HepG2 (cell line): Measurements from ENCODE around the gene RHBDD1. TPM values are rescaled to one million over a fixed set of nuclear protein-coding genes. Genes with fewer than 3 reads are reported as not detected.

Experiments used
- KAT8 ChIP-seq: IDR thresholded peaks from 2 replicates; pipeline ENCODE4 v1.6.1; 2016; ENCODE audit warnings: missing genetic modification reagents, missing compliant biosample characterization
- NFYB ChIP-seq: sonication (generic); formaldehyde crosslinking; IDR thresholded peaks from 2 replicates; pipeline ENCODE4 v1.4.0; 2020; ENCODE audit warnings: missing genetic modification reagents
- RBFOX2 ChIP-seq: fragments of 200-400 bp; formaldehyde crosslinking; IDR thresholded peaks from 2 replicates; pipeline ENCODE4 v1.6.1; 2017; ENCODE audit warnings: low read depth, mild to moderate bottlenecking, low read length
- SUZ12 ChIP-seq: fragments of 150-350 bp; IDR thresholded peaks from 2 replicates; pipeline ENCODE4 v1.6.1; 2014; ENCODE audit warnings: low read depth, low read length
- TAF1 ChIP-seq: sonication (generic); formaldehyde crosslinking; IDR thresholded peaks from 2 replicates; pipeline ENCODE4 v1.4.0; 2020; ENCODE audit warnings: missing genetic modification reagents
- TRIM24 ChIP-seq: sonication (generic); formaldehyde crosslinking; IDR thresholded peaks from 2 replicates; pipeline ENCODE4 v1.8.0; 2022; ENCODE audit warnings: mild to moderate bottlenecking, missing genetic modification reagents
- ZIK1 ChIP-seq: sonication (generic); formaldehyde crosslinking; IDR thresholded peaks from 2 replicates; pipeline ENCODE4 v1.5.0; 2020; ENCODE audit warnings: mild to moderate bottlenecking, low read depth, missing genetic modification reagents, borderline replicate concordance
- ZNF337 ChIP-seq: sonication (generic); formaldehyde crosslinking; IDR thresholded peaks from 2 replicates; pipeline ENCODE4 v1.5.1; 2020; ENCODE audit warnings: missing genetic modification reagents, low read depth, mild to moderate bottlenecking, borderline replicate concordance
- ZNF598 ChIP-seq: sonication (generic); formaldehyde crosslinking; IDR thresholded peaks from 2 replicates; pipeline ENCODE4 v1.5.1; 2020; ENCODE audit warnings: mild to moderate bottlenecking, missing genetic modification reagents, borderline replicate concordance
- ZNF724P ChIP-seq: sonication (generic); formaldehyde crosslinking; IDR thresholded peaks from 2 replicates; pipeline ENCODE4 v1.8.0; 2022; ENCODE audit warnings: missing genetic modification reagents, borderline replicate concordance
- ZNF773 ChIP-seq: sonication (generic); formaldehyde crosslinking; IDR thresholded peaks from 2 replicates; pipeline ENCODE4 v1.4.0; 2020; ENCODE audit warnings: missing genetic modification reagents, borderline replicate concordance
- polyA plus RNA-seq, 8 experiments: library from polyadenylated mRNA; depleted of rRNA in 3 of 8; stranded (reverse) in 7 of 8; unstranded in 1 of 8; fragments of >200 nt; fragmentation: Illumina TruSeq in 4 of 8; extraction: Trizol in 4 of 8; gene quantifications; 2 replicates each; pipeline versions ENCODE4 v1.2.1 to v1.2.3, GENCODE V29; 2011 to 2016; ENCODE audit warnings: low read depth in 4 of 8, missing spikeins in 1 of 8, mixed read lengths in 1 of 8; ENCODE audit not compliant: insufficient read depth in 1 of 8
- total RNA-seq, 5 experiments: library from RNA; depleted of rRNA; stranded (reverse); fragments of >200 nt; fragmentation: Illumina TruSeq; extraction: Trizol; gene quantifications; 2 replicates each; pipeline ENCODE4 v1.2.3, GENCODE V29; 2016; ENCODE audit warnings: low read depth in 1 of 5
- TF ChIP-seq, protein P1 (sequence below): sonication (generic); formaldehyde crosslinking; IDR thresholded peaks from 2 replicates; pipeline ENCODE4 v1.4.0; 2020; ENCODE audit warnings: missing genetic modification reagents, borderline replicate concordance
- TF ChIP-seq, protein P2 (sequence below): IDR thresholded peaks from 2 replicates; pipeline ENCODE4 v1.6.1; 2016; ENCODE audit warnings: missing compliant biosample characterization, missing genetic modification reagents, borderline replicate concordance
- TF ChIP-seq, protein P3 (sequence below), 2 experiments: sonication (generic) in 1 of 2; formaldehyde crosslinking in 1 of 2; IDR thresholded peaks; 2 replicates each; pipeline versions ENCODE4 v1.5.1 to v1.6.1; 2011 to 2020; ENCODE audit warnings: borderline replicate concordance in 1 of 2, low read depth in 1 of 2, low read length in 1 of 2, mild to moderate bottlenecking in 1 of 2, missing genetic modification reagents in 1 of 2, moderate library complexity in 1 of 2
- TF ChIP-seq, protein P4 (sequence below): sonication (generic); formaldehyde crosslinking; IDR thresholded peaks from 2 replicates; pipeline ENCODE4 v1.5.0; 2020; ENCODE audit warnings: mild to moderate bottlenecking, missing genetic modification reagents, borderline replicate concordance

RHBDD1 gene
- total and polyA plus RNA-seq, 2 of the 13 experiments (the other 11 are each of a cell fraction or from before 2014, with no cell fraction given) = 8.2 to 9.5 TPM

DNA sequence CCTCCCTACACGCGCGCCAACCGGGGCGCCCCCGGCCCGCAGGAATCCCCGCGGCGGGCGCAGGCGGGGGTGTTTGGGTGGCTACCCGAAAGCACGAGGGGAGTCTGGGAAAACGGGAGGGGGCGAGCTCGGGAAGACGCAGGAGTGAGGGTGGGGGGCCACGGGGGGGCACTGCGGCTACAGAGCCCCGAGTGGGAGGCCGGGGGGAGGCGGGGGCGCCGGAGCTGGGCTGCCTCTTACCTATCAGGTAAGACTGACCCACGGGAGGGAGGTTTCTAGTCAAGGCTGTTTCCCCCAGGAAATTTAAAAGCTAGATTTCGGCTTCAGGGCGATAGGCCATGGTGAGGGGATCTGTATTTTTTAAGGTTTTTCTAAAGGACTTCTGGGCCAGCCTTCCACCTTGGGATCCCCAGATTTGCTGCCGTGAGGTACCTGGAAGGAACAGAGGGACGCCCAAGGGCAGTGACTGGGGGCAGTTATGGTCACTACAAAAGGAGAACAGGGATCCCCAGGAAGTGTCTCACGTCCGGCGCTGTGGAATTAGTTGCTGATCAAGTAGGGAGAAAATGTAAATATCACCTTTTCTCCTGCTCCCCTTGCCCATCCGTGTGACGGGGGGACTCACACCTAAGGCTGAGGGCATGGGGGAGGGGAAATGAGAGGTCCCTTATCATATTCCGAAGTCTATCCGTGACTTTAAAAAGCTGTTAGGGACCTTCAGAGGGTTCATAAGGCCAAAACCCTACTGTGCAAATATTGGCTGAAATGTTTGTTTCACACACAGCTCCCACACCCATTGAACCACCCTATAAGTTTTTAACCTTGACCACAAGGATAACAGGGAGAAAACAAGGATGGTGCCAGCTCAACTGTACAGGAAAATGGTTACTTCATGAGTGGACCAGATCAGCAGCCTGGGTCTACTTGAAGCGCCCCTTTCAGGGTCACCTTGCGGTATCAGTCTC is 35.6 kb upstream of the RHBDD1 start (continued):
- TF ChIP-seq, protein P1, sequence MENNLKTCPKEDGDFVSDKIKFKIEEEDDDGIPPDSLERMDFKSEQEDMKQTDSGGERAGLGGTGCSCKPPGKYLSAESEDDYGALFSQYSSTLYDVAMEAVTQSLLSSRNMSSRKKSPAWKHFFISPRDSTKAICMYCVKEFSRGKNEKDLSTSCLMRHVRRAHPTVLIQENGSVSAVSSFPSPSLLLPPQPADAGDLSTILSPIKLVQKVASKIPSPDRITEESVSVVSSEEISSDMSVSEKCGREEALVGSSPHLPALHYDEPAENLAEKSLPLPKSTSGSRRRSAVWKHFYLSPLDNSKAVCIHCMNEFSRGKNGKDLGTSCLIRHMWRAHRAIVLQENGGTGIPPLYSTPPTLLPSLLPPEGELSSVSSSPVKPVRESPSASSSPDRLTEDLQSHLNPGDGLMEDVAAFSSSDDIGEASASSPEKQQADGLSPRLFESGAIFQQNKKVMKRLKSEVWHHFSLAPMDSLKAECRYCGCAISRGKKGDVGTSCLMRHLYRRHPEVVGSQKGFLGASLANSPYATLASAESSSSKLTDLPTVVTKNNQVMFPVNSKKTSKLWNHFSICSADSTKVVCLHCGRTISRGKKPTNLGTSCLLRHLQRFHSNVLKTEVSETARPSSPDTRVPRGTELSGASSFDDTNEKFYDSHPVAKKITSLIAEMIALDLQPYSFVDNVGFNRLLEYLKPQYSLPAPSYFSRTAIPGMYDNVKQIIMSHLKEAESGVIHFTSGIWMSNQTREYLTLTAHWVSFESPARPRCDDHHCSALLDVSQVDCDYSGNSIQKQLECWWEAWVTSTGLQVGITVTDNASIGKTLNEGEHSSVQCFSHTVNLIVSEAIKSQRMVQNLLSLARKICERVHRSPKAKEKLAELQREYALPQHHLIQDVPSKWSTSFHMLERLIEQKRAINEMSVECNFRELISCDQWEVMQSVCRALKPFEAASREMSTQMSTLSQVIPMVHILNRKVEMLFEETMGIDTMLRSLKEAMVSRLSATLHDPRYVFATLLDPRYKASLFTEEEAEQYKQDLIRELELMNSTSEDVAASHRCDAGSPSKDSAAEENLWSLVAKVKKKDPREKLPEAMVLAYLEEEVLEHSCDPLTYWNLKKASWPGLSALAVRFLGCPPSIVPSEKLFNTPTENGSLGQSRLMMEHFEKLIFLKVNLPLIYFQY (CRISPR knock-in tag) = peak; percentile 56; the same call in 1 of the 2 replicates
- no peak for TF ChIP-seq ZNF598 (CRISPR knock-in tag)
- peak; percentile 68; the same call in 1 of the 2 replicates for TF ChIP-seq KAT8 (CRISPR knock-in tag)
- TF ChIP-seq RBFOX2 = no peak
- no peak for TF ChIP-seq ZNF773
- TF ChIP-seq, protein P2, sequence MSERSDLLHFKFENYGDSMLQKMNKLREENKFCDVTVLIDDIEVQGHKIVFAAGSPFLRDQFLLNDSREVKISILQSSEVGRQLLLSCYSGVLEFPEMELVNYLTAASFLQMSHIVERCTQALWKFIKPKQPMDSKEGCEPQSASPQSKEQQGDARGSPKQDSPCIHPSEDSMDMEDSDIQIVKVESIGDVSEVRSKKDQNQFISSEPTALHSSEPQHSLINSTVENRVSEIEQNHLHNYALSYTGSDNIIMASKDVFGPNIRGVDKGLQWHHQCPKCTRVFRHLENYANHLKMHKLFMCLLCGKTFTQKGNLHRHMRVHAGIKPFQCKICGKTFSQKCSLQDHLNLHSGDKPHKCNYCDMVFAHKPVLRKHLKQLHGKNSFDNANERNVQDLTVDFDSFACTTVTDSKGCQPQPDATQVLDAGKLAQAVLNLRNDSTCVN (CRISPR knock-in tag) = peak; percentile 78; the same call in 1 of the 2 replicates
- TF ChIP-seq TRIM24 (CRISPR knock-in tag) = peak; percentile 83; the same call in 1 of the 2 replicates
- no peak for TF ChIP-seq NFYB (CRISPR knock-in tag)
- no peak for TF ChIP-seq ZNF724P
- TF ChIP-seq TAF1 (CRISPR knock-in tag) = no peak
- no peak for TF ChIP-seq ZIK1
- TF ChIP-seq, protein P3, sequence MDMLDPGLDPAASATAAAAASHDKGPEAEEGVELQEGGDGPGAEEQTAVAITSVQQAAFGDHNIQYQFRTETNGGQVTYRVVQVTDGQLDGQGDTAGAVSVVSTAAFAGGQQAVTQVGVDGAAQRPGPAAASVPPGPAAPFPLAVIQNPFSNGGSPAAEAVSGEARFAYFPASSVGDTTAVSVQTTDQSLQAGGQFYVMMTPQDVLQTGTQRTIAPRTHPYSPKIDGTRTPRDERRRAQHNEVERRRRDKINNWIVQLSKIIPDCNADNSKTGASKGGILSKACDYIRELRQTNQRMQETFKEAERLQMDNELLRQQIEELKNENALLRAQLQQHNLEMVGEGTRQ (IDR thresholded peaks at IDR 0.05; ENCODE audit: low read depth, low read length) = no peak
- TF ChIP-seq, protein P3 (CRISPR knock-in tag; IDR thresholded peaks at IDR 0.05; ENCODE audit: borderline replicate concordance) = no peak; the same call in 1 of the 2 replicates
- TF ChIP-seq, protein P4, sequence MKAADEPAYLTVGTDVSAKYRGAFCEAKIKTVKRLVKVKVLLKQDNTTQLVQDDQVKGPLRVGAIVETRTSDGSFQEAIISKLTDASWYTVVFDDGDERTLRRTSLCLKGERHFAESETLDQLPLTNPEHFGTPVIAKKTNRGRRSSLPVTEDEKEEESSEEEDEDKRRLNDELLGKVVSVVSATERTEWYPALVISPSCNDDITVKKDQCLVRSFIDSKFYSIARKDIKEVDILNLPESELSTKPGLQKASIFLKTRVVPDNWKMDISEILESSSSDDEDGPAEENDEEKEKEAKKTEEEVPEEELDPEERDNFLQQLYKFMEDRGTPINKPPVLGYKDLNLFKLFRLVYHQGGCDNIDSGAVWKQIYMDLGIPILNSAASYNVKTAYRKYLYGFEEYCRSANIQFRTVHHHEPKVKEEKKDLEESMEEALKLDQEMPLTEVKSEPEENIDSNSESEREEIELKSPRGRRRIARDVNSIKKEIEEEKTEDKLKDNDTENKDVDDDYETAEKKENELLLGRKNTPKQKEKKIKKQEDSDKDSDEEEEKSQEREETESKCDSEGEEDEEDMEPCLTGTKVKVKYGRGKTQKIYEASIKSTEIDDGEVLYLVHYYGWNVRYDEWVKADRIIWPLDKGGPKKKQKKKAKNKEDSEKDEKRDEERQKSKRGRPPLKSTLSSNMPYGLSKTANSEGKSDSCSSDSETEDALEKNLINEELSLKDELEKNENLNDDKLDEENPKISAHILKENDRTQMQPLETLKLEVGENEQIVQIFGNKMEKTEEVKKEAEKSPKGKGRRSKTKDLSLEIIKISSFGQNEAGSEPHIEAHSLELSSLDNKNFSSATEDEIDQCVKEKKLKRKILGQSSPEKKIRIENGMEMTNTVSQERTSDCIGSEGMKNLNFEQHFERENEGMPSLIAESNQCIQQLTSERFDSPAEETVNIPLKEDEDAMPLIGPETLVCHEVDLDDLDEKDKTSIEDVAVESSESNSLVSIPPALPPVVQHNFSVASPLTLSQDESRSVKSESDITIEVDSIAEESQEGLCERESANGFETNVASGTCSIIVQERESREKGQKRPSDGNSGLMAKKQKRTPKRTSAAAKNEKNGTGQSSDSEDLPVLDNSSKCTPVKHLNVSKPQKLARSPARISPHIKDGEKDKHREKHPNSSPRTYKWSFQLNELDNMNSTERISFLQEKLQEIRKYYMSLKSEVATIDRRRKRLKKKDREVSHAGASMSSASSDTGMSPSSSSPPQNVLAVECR (CRISPR knock-in tag) = peak; percentile 27; the same call in 1 of the 2 replicates
- TF ChIP-seq ZNF337 = 0 out of 2 replicates have a peak, but pooled peaks have one; percentile 39
- no peak for TF ChIP-seq SUZ12
